Loucy (cell line): ENCODE data around the gene LHX6.

Source experiments
- H2AFZ ChIP-seq: fragments of 200-600 bp; sonication (generic); 2 replicates; pipeline ENCODE4 v1.6.0; 2016; ENCODE audit warnings: antibody characterized with exemption, mild to moderate bottlenecking, low read length, moderate library complexity
- H3F3A ChIP-seq: fragments of 200-600 bp; 2 replicates; pipeline ENCODE4 v1.6.0; 2016; ENCODE audit warnings: antibody characterized with exemption, low read depth, mild to moderate bottlenecking
- H3K27me3 ChIP-seq: fragments of 200-600 bp; sonication (generic); 2 replicates; pipeline ENCODE4 v1.6.1; 2014; ENCODE audit warnings: low read length, mild to moderate bottlenecking; ENCODE audit not compliant: insufficient read depth, poor library complexity, severe bottlenecking
- H3K36me3 ChIP-seq: fragments of 200-600 bp; sonication (generic); 2 replicates; pipeline ENCODE4 v1.6.1; 2016; ENCODE audit warnings: low read length; ENCODE audit not compliant: insufficient read depth
- H3K4me1 ChIP-seq: fragments of 200-600 bp; sonication (generic); 2 replicates; pipeline ENCODE4 v1.5.1; 2014; ENCODE audit warnings: low read length, mild to moderate bottlenecking; ENCODE audit not compliant: insufficient read depth, poor library complexity, severe bottlenecking
- H3K4me2 ChIP-seq: fragments of 200-600 bp; sonication (generic); 2 replicates; pipeline ENCODE4 v1.6.0; 2014; ENCODE audit warnings: antibody characterized with exemption, low read length, low read depth, mild to moderate bottlenecking; ENCODE audit not compliant: poor library complexity, severe bottlenecking
- H3K4me3 ChIP-seq: fragments of 200-600 bp; sonication (generic); 2 replicates; pipeline ENCODE4 v1.5.1; 2014; ENCODE audit warnings: low read length, mild to moderate bottlenecking, mixed read lengths; ENCODE audit not compliant: poor library complexity, severe bottlenecking
- H3K79me2 ChIP-seq: fragments of 200-600 bp; sonication (generic); 2 replicates; pipeline ENCODE4 v1.6.1; 2014; ENCODE audit warnings: low read length; ENCODE audit not compliant: insufficient read depth
- H3K9ac ChIP-seq: fragments of 200-600 bp; sonication (generic); 2 replicates; pipeline ENCODE4 v1.6.0; 2014; ENCODE audit warnings: mild to moderate bottlenecking, low read depth, low read length, moderate library complexity; ENCODE audit not compliant: poor library complexity, severe bottlenecking
- H3K9me2 ChIP-seq: fragments of 200-600 bp; sonication (generic); replicated peaks from 2 replicates; pipeline ENCODE4 v1.6.1; 2016; ENCODE audit warnings: low read depth, low read length, mixed read lengths
- H3K9me3 ChIP-seq: fragments of 200-600 bp; sonication (generic); 2 replicates; pipeline ENCODE4 v1.6.1; 2014; ENCODE audit warnings: mild to moderate bottlenecking, antibody characterized with exemption, low read length, low read depth; ENCODE audit not compliant: insufficient read depth
- H4K20me1 ChIP-seq: fragments of 200-600 bp; sonication (generic); 2 replicates; pipeline ENCODE4 v1.6.0; 2014; ENCODE audit warnings: antibody characterized with exemption, low read length, mild to moderate bottlenecking; ENCODE audit not compliant: insufficient read depth, poor library complexity, severe bottlenecking
- CTCF ChIP-seq: fragments of 200-600 bp; sonication (generic); conservative IDR thresholded peaks from 2 replicates; pipeline ENCODE4 v1.5.1; 2014; ENCODE audit warnings: mild to moderate bottlenecking, antibody characterized with exemption, low read length
- EZH2phosphoT487 ChIP-seq: fragments of 200-600 bp; IDR thresholded peaks from 2 replicates; pipeline ENCODE4 v1.6.1; 2018; ENCODE audit warnings: antibody characterized with exemption, mild to moderate bottlenecking, moderate library complexity, borderline replicate concordance

LHX6 gene

GRCh38 chr9:122184551-122184950 is 44.2 kb downstream of the LHX6 start:
- no peaks in the 10 kb centered on the region for H3K9me2 ChIP-seq
- H3K4me1 ChIP-seq = peaks cover 4% of the 10 kb centered on the region
- H3K36me3 ChIP-seq = no peaks in the 10 kb centered on the region
- H3K9me3 ChIP-seq = no peaks in the 10 kb centered on the region
- TF ChIP-seq CTCF = no peak
- H2AFZ ChIP-seq = no peak overlapping the region
- no peaks in the 10 kb centered on the region for H4K20me1 ChIP-seq
- H3K27me3 ChIP-seq = no peaks in the 10 kb centered on the region
- no peak overlapping the region for H3K4me2 ChIP-seq
- no peak overlapping the region for H3K4me3 ChIP-seq
- H3K79me2 ChIP-seq = no peaks in the 10 kb centered on the region
- no peaks in the 10 kb centered on the region for H3F3A ChIP-seq
- no peak overlapping the region for H3K9ac ChIP-seq

GRCh38 chr9:122183501-122183900 is 45.3 kb downstream of the LHX6 start:
- TF ChIP-seq CTCF (no peak), EZH2phosphoT487 (no peak)
- Histone ChIP-seq H3F3A (no peaks in the 10 kb centered on the region), H3K4me2 (no peak overlapping the region), H3K9me3 (no peaks in the 10 kb centered on the region), H3K4me3 (no peak overlapping the region), H3K79me2 (no peaks in the 10 kb centered on the region), H2AFZ (no peak overlapping the region), H3K4me1 (peaks cover 9% of the 10 kb centered on the region), H3K27me3 (no peaks in the 10 kb centered on the region), H3K36me3 (no peaks in the 10 kb centered on the region), H4K20me1 (no peaks in the 10 kb centered on the region), H3K9me2 (no peaks in the 10 kb centered on the region), H3K9ac (no peak overlapping the region)

GRCh38 chr9:122180633-122181032 is 48.1 kb downstream of the LHX6 start:
- Histone ChIP-seq H3K9ac (no peak overlapping the region), H4K20me1 (no peaks in the 10 kb centered on the region), H3K27me3 (no peaks in the 10 kb centered on the region), H3K4me1 (peaks cover 9% of the 10 kb centered on the region), H3K4me2 (no peak overlapping the region), H3K36me3 (no peaks in the 10 kb centered on the region), H3K9me3 (no peaks in the 10 kb centered on the region), H3K9me2 (no peaks in the 10 kb centered on the region), H3K79me2 (no peaks in the 10 kb centered on the region), H3K4me3 (no peak overlapping the region), H2AFZ (no peak overlapping the region), H3F3A (no peaks in the 10 kb centered on the region)
- TF ChIP-seq EZH2phosphoT487 (no peak), CTCF (no peak)
